BE2C (cell line): ENCODE data around the gene TCERG1L.

Source experiments
- DNase-seq: peaks from one replicate; pipeline ENCODE4 v3.0.0-alpha.2; 2020
- H3K27me3 ChIP-seq: fragments of 250-450 bp; sonication (Bioruptor Pico); 2 replicates; pipeline ENCODE4 v1.5.1; 2020; ENCODE audit warnings: mild to moderate bottlenecking
- H3K36me3 ChIP-seq: fragments of 250-450 bp; sonication (Bioruptor Pico); 2 replicates; pipeline ENCODE4 v1.5.1; 2020; ENCODE audit warnings: mild to moderate bottlenecking
- H3K4me1 ChIP-seq: fragments of 250-450 bp; sonication (Bioruptor Pico); 2 replicates; pipeline ENCODE4 v1.5.1; 2020
- H3K4me3 ChIP-seq: 2 replicates; pipeline ENCODE4 v1.5.1; 2011; ENCODE audit warnings: low read depth, low read length
- H3K9me3 ChIP-seq: fragments of 250-450 bp; sonication (Bioruptor Pico); 2 replicates; pipeline ENCODE4 v1.5.1; 2020
- TF ChIP-seq, protein P1 (sequence below): IDR thresholded peaks from 2 replicates; pipeline ENCODE4 v1.5.1; 2012; ENCODE audit warnings: mild to moderate bottlenecking, low read depth, low read length

TCERG1L gene

DNA sequence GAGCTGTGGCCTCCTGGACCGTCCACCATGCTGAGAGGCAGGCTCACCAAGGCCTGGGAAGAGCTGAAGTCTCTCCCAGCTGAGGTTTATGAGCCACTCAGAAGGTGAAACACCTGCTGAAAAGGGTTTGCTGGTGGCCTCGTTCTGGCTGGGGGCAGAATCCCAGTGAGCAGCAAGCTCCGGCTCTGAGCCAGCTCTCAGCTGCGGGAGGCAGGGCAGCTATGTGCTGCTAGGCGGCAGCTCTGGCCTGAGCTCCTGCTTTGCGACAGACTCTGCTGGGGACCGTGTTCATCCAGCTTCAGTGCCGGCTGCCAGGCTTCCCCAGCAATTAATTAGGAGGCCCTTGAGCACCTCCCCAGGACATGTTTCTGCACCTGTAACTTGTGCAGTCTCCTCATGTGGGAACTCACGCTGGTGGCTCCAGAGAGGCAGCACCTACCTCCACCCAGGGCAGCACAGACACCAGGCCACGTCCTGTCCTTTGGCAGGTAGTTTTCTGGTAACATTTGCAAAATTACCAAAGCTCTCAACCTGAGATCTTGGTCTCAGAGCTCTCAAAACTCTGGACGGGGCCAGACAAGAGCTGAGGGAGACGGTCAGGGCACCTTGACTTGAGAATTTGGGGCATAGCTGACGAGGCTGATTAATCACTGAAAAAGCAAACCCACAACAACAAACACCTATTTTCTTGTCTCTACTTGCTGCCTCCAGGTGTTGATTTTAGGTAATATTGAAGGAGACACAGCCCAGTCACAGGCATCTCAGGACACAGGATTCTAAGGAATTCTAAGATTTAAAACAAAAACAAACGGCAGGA is 185.0 kb downstream of the TCERG1L start:
- H3K27me3 ChIP-seq: no peaks in the 10 kb centered on the region
- TF ChIP-seq, protein P1, sequence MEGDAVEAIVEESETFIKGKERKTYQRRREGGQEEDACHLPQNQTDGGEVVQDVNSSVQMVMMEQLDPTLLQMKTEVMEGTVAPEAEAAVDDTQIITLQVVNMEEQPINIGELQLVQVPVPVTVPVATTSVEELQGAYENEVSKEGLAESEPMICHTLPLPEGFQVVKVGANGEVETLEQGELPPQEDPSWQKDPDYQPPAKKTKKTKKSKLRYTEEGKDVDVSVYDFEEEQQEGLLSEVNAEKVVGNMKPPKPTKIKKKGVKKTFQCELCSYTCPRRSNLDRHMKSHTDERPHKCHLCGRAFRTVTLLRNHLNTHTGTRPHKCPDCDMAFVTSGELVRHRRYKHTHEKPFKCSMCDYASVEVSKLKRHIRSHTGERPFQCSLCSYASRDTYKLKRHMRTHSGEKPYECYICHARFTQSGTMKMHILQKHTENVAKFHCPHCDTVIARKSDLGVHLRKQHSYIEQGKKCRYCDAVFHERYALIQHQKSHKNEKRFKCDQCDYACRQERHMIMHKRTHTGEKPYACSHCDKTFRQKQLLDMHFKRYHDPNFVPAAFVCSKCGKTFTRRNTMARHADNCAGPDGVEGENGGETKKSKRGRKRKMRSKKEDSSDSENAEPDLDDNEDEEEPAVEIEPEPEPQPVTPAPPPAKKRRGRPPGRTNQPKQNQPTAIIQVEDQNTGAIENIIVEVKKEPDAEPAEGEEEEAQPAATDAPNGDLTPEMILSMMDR: no peak
- no peak for DNase-seq
- no peaks in the 10 kb centered on the region for H3K9me3 ChIP-seq
- no peaks in the 10 kb centered on the region for H3K4me1 ChIP-seq
- no peaks in the 10 kb centered on the region for H3K36me3 ChIP-seq
- no peak overlapping the region for H3K4me3 ChIP-seq

DNA sequence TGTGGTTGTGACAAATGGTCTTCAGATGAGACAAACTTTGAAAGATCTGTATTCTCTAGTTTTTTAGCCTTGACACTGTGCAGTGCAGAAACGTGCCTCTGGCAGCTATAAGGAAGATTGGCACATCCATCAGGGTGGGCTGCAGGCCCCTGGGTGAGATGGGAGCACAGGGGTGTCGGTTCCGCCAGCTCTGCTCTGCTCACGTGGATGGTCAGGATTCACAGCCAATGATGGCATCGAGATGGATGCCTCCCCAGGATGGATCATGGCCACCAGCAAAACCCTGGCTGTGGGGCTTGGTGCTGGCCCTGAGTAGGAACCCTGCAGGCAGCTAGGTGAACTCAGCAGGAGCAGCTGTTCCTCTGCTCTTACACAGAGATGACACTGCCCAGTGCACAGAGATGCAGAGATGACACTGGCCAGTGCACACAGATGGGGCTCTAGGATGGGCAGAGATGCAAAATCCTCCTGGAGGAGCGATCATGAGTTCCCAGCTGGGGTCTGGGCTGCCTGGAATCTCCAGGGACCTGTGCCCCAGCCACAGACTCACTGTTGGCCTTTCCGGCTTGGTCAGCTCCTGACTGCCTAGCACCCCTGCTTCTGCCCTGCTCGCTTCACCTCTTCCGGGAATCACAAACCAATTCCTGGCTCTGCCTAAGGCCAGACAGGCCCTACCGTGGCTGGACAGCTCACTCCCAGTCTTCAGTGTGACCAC is 185.9 kb downstream of the TCERG1L start:
- DNase-seq: no peak
- TF ChIP-seq, protein P1: no peak
- Histone ChIP-seq H3K9me3 (no peaks in the 10 kb centered on the region), H3K4me3 (no peak overlapping the region), H3K27me3 (no peaks in the 10 kb centered on the region), H3K36me3 (no peaks in the 10 kb centered on the region), H3K4me1 (no peaks in the 10 kb centered on the region)

DNA sequence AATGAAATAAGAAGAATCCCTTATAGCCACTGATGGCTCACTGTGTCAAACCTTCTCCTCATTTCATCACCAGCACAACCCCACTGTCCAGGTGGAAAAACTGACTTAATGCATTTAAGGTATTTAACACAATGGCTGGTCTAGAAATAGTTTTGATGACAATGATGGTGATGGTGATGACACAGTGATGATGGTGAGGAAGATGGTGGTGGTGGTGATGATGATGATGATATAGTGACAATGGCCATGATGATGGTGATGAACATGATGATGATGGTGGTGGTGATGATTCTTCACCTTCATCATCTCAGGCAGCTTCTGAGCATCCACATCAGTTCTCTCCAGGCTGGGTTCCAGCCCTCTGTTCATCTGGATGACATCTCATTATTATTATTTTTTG is 186.6 kb downstream of the TCERG1L start:
- H3K27me3 ChIP-seq: no peaks in the 10 kb centered on the region
- H3K4me3 ChIP-seq: no peak overlapping the region
- no peak for DNase-seq
- H3K9me3 ChIP-seq: no peaks in the 10 kb centered on the region
- TF ChIP-seq, protein P1: no peak
- no peaks in the 10 kb centered on the region for H3K4me1 ChIP-seq
- no peaks in the 10 kb centered on the region for H3K36me3 ChIP-seq

DNA sequence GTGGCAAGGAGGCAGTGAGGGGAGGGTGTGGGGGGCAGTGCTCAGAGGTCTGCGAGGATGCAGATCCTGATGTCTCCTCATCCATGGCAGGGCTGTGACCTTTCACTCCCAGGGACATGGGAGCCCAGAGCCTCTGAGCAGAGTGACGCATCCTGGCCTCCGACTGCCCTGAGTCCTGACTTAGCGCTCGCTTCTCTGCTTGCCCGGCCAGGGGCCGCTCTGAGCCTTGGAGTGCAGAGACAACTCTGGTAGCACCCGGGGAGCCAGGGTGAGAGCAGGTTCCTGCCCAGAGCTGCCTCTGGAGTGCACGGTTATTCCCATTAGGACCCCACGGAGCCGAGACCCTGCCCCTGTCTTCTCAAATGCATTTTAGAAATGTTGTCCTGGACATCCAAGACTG is 188.0 kb downstream of the TCERG1L start:
- Histone ChIP-seq H3K4me1 (no peaks in the 10 kb centered on the region), H3K27me3 (no peaks in the 10 kb centered on the region), H3K36me3 (no peaks in the 10 kb centered on the region), H3K4me3 (no peak overlapping the region), H3K9me3 (no peaks in the 10 kb centered on the region)
- no peak for DNase-seq
- TF ChIP-seq, protein P1: no peak

DNA sequence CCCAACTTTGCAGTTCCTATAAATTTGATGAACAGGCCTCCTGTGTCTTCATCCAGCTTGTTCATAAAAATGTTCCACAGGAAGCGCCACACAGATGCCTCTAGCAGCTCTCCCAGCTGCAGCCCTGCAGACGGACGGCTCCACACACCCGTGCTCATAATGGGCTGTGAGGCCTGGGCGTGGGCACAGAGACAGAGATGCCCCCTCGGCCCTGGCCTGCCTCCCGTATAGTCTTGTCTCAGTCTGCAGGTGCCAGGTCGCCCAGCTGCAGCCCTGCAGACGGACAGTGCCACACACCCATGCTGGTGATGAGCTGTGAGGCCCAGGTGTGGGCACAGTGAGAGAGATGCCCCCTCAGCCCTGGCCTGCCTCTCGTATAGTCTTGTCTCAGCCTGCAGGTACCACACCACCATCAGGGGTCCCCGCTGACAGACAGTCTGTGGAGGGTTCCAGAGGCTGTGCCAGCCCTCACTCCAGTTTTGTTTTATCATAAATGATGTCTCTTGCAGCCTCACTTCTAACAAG is 189.9 kb downstream of the TCERG1L start:
- TF ChIP-seq, protein P1: no peak
- H3K9me3 ChIP-seq: no peaks in the 10 kb centered on the region
- no peaks in the 10 kb centered on the region for H3K27me3 ChIP-seq
- no peaks in the 10 kb centered on the region for H3K4me1 ChIP-seq
- H3K36me3 ChIP-seq: no peaks in the 10 kb centered on the region
- H3K4me3 ChIP-seq: no peak overlapping the region
- DNase-seq: no peak
